ENCODE results near the gene PTPRN2. TPM values are rescaled to one million over a fixed set of nuclear protein-coding genes. Genes with fewer than 3 reads are reported as not detected.

PTPRN2 gene
- total RNA-seq, 2 experiments from 2014 or later, result 0.70 TPM; not detected in 1

- H2AFZ ChIP-seq (ENCODE audit: low read length), result no peak overlapping the region
- peaks cover 4% of the 10 kb centered on the region for H3K4me1 ChIP-seq (ENCODE audit: insufficient read depth, low read length, poor library complexity, severe bottlenecking)
- no peak overlapping the region for H3K4me2 ChIP-seq (ENCODE audit: low read length)
- ChIA-PET POLR2A (no interaction called here), CTCF (ENCODE audit: unreplicated experiment) (no interaction called here)
- BruUV-seq (replicated peaks), result no TSS peak
- H3K27ac ChIP-seq (ENCODE audit: low read depth, low read length, poor library complexity, severe bottlenecking), result no peak overlapping the region
- no peaks in the 10 kb centered on the region for H3K79me2 ChIP-seq (ENCODE audit: insufficient read depth, low read depth, low read length)
- no peak overlapping the region for H3K4me3 ChIP-seq (ENCODE audit: low read depth, low read length, poor library complexity, severe bottlenecking)
- DNase-seq (ENCODE audit: low spot score), result no peak
- H3K9me2 ChIP-seq (ENCODE audit: insufficient read depth, low read length), result no peaks in the 10 kb centered on the region
- no peak for TF ChIP-seq EZH2phosphoT487 (IDR thresholded peaks at IDR 0.05; ENCODE audit: borderline replicate concordance, low read depth, low read length)
- no peak for TF ChIP-seq CTCF (conservative IDR thresholded peaks at IDR 0.05; ENCODE audit: low read length)
- no peaks in the 10 kb centered on the region for H4K20me1 ChIP-seq (ENCODE audit: insufficient read depth, low read length)
- no peaks in the 10 kb centered on the region for H3K9me3 ChIP-seq (ENCODE audit: low read length)
- H3K36me3 ChIP-seq (ENCODE audit: insufficient read depth, low read length), result no peaks in the 10 kb centered on the region
- intact Hi-C loops (cut with micrococcal nuclease; ENCODE audit: unreplicated experiment), result no loop called here
Observed at GRCh38 chr7:157572622-157573021, 1015.0 kb downstream of the PTPRN2 start.

- Histone ChIP-seq H3K79me2 (ENCODE audit: insufficient read depth, low read depth, low read length) (no peaks in the 10 kb centered on the region), H3K9me3 (ENCODE audit: low read length) (no peaks in the 10 kb centered on the region), H2AFZ (ENCODE audit: low read length) (no peak overlapping the region), H3K4me1 (ENCODE audit: insufficient read depth, low read length, poor library complexity, severe bottlenecking) (peaks cover 4% of the 10 kb centered on the region), H3K36me3 (ENCODE audit: insufficient read depth, low read length) (no peaks in the 10 kb centered on the region), H3K9me2 (ENCODE audit: insufficient read depth, low read length) (no peaks in the 10 kb centered on the region), H3K27ac (ENCODE audit: low read depth, low read length, poor library complexity, severe bottlenecking) (no peak overlapping the region), H3K4me3 (ENCODE audit: low read depth, low read length, poor library complexity, severe bottlenecking) (no peak overlapping the region), H3K4me2 (ENCODE audit: low read length) (no peak overlapping the region), H4K20me1 (ENCODE audit: insufficient read depth, low read length) (no peaks in the 10 kb centered on the region)
- ChIA-PET POLR2A (no interaction called here), CTCF (ENCODE audit: unreplicated experiment) (no interaction called here)
- intact Hi-C loops (cut with micrococcal nuclease; ENCODE audit: unreplicated experiment), result no loop called here
- TF ChIP-seq EZH2phosphoT487 (IDR thresholded peaks at IDR 0.05; ENCODE audit: borderline replicate concordance, low read depth, low read length) (no peak), CTCF (conservative IDR thresholded peaks at IDR 0.05; ENCODE audit: low read length) (no peak)
- no TSS peak for BruUV-seq (replicated peaks)
- no peak for DNase-seq (ENCODE audit: low spot score)
Observed at GRCh38 chr7:157570531-157571200, 1017.0 kb downstream of the PTPRN2 start.

- POLR2A ChIA-PET, result interaction anchor here (0.7 kb wide), 1 partner anchor 14 kb away, joined by 3 read pairs; no protein-coding TSS in a partner anchor
- H3K9me2 ChIP-seq (ENCODE audit: insufficient read depth, low read length), result no peaks in the 10 kb centered on the region
Observed at GRCh38 chr7:157569967-157570366, 1017.7 kb downstream of the PTPRN2 start.

More at GRCh38 chr7:157569967-157570366, 1017.7 kb downstream of the PTPRN2 start:
- Histone ChIP-seq H3K4me1 (ENCODE audit: insufficient read depth, low read length, poor library complexity, severe bottlenecking) (peaks cover 4% of the 10 kb centered on the region), H3K27ac (ENCODE audit: low read depth, low read length, poor library complexity, severe bottlenecking) (no peak overlapping the region), H3K79me2 (ENCODE audit: insufficient read depth, low read depth, low read length) (no peaks in the 10 kb centered on the region), H2AFZ (ENCODE audit: low read length) (no peak overlapping the region), H3K36me3 (ENCODE audit: insufficient read depth, low read length) (no peaks in the 10 kb centered on the region), H4K20me1 (ENCODE audit: insufficient read depth, low read length) (no peaks in the 10 kb centered on the region), H3K9me3 (ENCODE audit: low read length) (no peaks in the 10 kb centered on the region), H3K4me2 (ENCODE audit: low read length) (no peak overlapping the region), H3K4me3 (ENCODE audit: low read depth, low read length, poor library complexity, severe bottlenecking) (no peak overlapping the region)
- no peak for DNase-seq (ENCODE audit: low spot score)
- TF ChIP-seq EZH2phosphoT487 (IDR thresholded peaks at IDR 0.05; ENCODE audit: borderline replicate concordance, low read depth, low read length) (no peak), CTCF (conservative IDR thresholded peaks at IDR 0.05; ENCODE audit: low read length) (no peak)
- CTCF ChIA-PET (ENCODE audit: unreplicated experiment), result no interaction called here
- intact Hi-C loops (cut with micrococcal nuclease; ENCODE audit: unreplicated experiment), result no loop called here
- BruUV-seq (replicated peaks), result no TSS peak

All from OCI-LY7 (cell line).